Ishikawa (cell line): Measurements from ENCODE around the gene HNRNPLL.
A peak's percentile ranks its signal among the peaks of the same experiment; 100 is the strongest.

Experiments
- CEBPB ChIP-seq: IDR thresholded peaks from 2 replicates; pipeline ENCODE4 v1.6.1; 2012
- CREB1 ChIP-seq: IDR thresholded peaks from 2 replicates; pipeline ENCODE4 v1.6.1; 2012; ENCODE audit warnings: low read depth
- EGR1 ChIP-seq: IDR thresholded peaks from 2 replicates; pipeline ENCODE4 v1.6.1; 2012
- EP300 ChIP-seq: IDR thresholded peaks from 2 replicates; pipeline ENCODE4 v1.6.1; 2012; ENCODE audit warnings: borderline replicate concordance
- MAX ChIP-seq: IDR thresholded peaks from 2 replicates; pipeline ENCODE4 v1.6.1; 2012
- NFIC ChIP-seq: IDR thresholded peaks from 2 replicates; pipeline ENCODE4 v1.6.1; 2012
- RAD21 ChIP-seq: IDR thresholded peaks from 2 replicates; pipeline ENCODE4 v1.6.1; 2012; ENCODE audit warnings: low read depth
- REST ChIP-seq: IDR thresholded peaks from 2 replicates; pipeline ENCODE4 v1.6.1; 2012; ENCODE audit warnings: low read depth, mild to moderate bottlenecking
- TAF1 ChIP-seq: IDR thresholded peaks from 2 replicates; pipeline ENCODE4 v1.6.1; 2012; ENCODE audit warnings: low read depth, mild to moderate bottlenecking
- TEAD4 ChIP-seq: IDR thresholded peaks from 2 replicates; pipeline ENCODE4 v1.6.1; 2012
- ZBTB7A ChIP-seq: IDR thresholded peaks from 2 replicates; pipeline ENCODE4 v1.6.1; 2012; ENCODE audit warnings: low read depth
- TF ChIP-seq, protein P1 (sequence below): IDR thresholded peaks from 2 replicates; pipeline ENCODE4 v1.6.1; 2012

DNA sequence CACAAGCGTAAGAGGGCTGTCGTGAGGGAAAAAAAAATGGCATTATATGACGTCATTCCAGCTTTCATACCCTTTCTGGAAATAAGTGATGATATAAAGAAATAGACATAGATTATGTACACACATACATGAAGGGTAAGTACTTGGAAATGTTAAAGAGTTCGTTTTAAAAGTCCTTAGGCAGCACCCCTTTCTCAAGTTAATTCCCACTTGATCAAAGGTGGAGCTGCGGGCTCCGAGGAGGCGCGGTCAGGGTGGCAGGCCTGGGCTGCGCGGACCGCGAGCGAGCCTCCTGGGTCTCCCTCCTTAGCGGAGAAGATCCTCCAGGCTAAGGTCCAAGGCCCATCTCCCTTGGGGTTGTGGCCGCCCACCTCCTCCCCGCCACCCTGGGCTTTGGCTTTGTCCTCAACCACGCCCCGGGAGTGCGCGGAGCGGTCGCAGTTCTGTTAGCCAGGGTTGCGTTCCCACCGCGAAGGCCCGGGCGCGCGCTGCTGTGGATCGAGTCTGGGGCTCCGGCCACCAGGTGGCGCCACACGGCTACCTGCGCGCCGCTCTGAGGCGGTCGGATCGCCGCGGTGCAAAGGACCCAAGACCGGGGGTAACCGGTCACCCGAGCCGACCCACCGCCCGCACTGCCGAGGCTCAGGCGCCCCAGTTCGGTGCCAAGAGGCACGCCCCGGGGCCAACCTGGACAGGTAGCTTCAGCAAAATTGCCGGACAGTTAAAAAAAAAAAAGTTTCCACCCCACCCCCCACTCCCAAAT is 66.8 kb downstream of the HNRNPLL start:
- TF ChIP-seq NFIC (no peak), ZBTB7A (0 out of 2 replicates have a peak, but pooled peaks have one; percentile 52), CEBPB (no peak), TAF1 (no peak), TEAD4 (no peak), REST (no peak), EP300 (no peak), MAX (peak; percentile 53), CREB1 (no peak), EGR1 (no peak), RAD21 (peak; percentile 84)
- TF ChIP-seq, protein P1, sequence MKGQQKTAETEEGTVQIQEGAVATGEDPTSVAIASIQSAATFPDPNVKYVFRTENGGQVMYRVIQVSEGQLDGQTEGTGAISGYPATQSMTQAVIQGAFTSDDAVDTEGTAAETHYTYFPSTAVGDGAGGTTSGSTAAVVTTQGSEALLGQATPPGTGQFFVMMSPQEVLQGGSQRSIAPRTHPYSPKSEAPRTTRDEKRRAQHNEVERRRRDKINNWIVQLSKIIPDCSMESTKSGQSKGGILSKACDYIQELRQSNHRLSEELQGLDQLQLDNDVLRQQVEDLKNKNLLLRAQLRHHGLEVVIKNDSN: no peak
